Bone marrow (tissue), 2 donors: ENCODE measurements around the gene RAE1.

Experiments used
- DNase-seq, 2 donors: peaks; one replicate each; lab custom pipeline; 2025; lab: John Stamatoyannopoulos, UW

The RAE1 gene

GRCh38 chr20:57372157-57372556, 21.1 kb downstream of the RAE1 start:
- DNase-seq, result no peak

GRCh38 chr20:57372581-57373350, 21.7 kb downstream of the RAE1 start:
- DNase-seq, result no peak

- DNase-seq, result no peak
Measured at GRCh38 chr20:57374343-57374930, 23.4 kb downstream of the RAE1 start.

GRCh38 chr20:57374931-57375651, 24.0 kb downstream of the RAE1 start:
- peak in 1 of 2 donors; percentile 26 for DNase-seq

GRCh38 chr20:57375652-57376230, 24.7 kb downstream of the RAE1 start:
- no peak for DNase-seq

GRCh38 chr20:57377350-57377749, 26.3 kb downstream of the RAE1 start:
- no peak for DNase-seq

GRCh38 chr20:57378107-57378506, 27.1 kb downstream of the RAE1 start:
- DNase-seq, result no peak

GRCh38 chr20:57378646-57379262, 27.7 kb downstream of the RAE1 start:
- no peak for DNase-seq

GRCh38 chr20:57379263-57379647, 28.2 kb downstream of the RAE1 start:
- DNase-seq, result no peak

- no peak for DNase-seq
Measured at GRCh38 chr20:57380081-57380750, 29.2 kb downstream of the RAE1 start.

- DNase-seq, result peak; percentile 35 to 54
Measured at GRCh38 chr20:57381596-57382503, 30.8 kb downstream of the RAE1 start.

GRCh38 chr20:57382516-57382915, 31.5 kb downstream of the RAE1 start:
- DNase-seq, result no peak

- no peak for DNase-seq
Measured at GRCh38 chr20:57383447-57384347, 32.6 kb downstream of the RAE1 start.

GRCh38 chr20:57384486-57384885, 33.4 kb downstream of the RAE1 start:
- no peak for DNase-seq

GRCh38 chr20:57384953-57385761, 34.1 kb downstream of the RAE1 start:
- DNase-seq, result no peak

- DNase-seq, result no peak
Measured at GRCh38 chr20:57385940-57386339, 34.9 kb downstream of the RAE1 start.

GRCh38 chr20:57386762-57387161, 35.7 kb downstream of the RAE1 start:
- DNase-seq, result no peak

GRCh38 chr20:57387463-57387862, 36.4 kb downstream of the RAE1 start:
- no peak for DNase-seq

GRCh38 chr20:57387945-57388371, 36.9 kb downstream of the RAE1 start:
- DNase-seq, result no peak
